Measurements from ENCODE around the gene C13orf46. TPM values are rescaled to one million over a fixed set of nuclear protein-coding genes. Genes with fewer than 3 reads are reported as not detected.

The C13orf46 gene
- total RNA-seq, 1 donor from 2014 or later = not detected

GRCh38 chr13:113981194-113981605 lies 7.3 kb upstream of the C13orf46 start:
- DNase-seq (ENCODE audit: low spot score) = no peak
- Mint-ChIP-seq H3K27me3 (ENCODE audit: insufficient read depth, low read depth) (peaks cover 2% of the 10 kb centered on the region), H3K9me3 (no peaks in the 10 kb centered on the region), H3K4me3 (no peak overlapping the region), H3K27ac (no peak overlapping the region), H3K36me3 (peaks cover 24% of the 10 kb centered on the region), H3K4me1 (peaks cover 3% of the 10 kb centered on the region)
- Histone ChIP-seq H3K27ac (no peak overlapping the region), H3K79me2 (ENCODE audit: low read depth) (no peaks in the 10 kb centered on the region), H3K4me2 (no peak overlapping the region), H4K20me1 (ENCODE audit: low read depth) (no peaks in the 10 kb centered on the region), H3K36me3 (no peaks in the 10 kb centered on the region), H3F3A (ENCODE audit: low read depth) (no peaks in the 10 kb centered on the region), H3K27me3 (no peaks in the 10 kb centered on the region), H3K4me1 (no peaks in the 10 kb centered on the region), H3K9me3 (ENCODE audit: low read depth) (no peaks in the 10 kb centered on the region), H3K4me3 (no peak overlapping the region), H3K9ac (no peak overlapping the region), H2AFZ (replicated peaks) (no peak overlapping the region)
- TF ChIP-seq EZH2 (IDR thresholded peaks at IDR 0.05) (no peak), CTCF (IDR thresholded peaks at IDR 0.05) (no peak), EZH2phosphoT487 (IDR thresholded peaks at IDR 0.05) (no peak)

GRCh38 chr13:113980489-113981064 lies 6.7 kb upstream of the C13orf46 start:
- no peak for DNase-seq (ENCODE audit: low spot score)

GRCh38 chr13:113979791-113980471 lies 6.1 kb upstream of the C13orf46 start:
- Histone ChIP-seq H3K4me1 (no peaks in the 10 kb centered on the region), H3K36me3 (no peaks in the 10 kb centered on the region), H2AFZ (replicated peaks) (no peak overlapping the region), H4K20me1 (ENCODE audit: low read depth) (no peaks in the 10 kb centered on the region), H3F3A (ENCODE audit: low read depth) (no peaks in the 10 kb centered on the region), H3K27ac (no peak overlapping the region), H3K27me3 (no peaks in the 10 kb centered on the region), H3K9ac (no peak overlapping the region), H3K79me2 (ENCODE audit: low read depth) (no peaks in the 10 kb centered on the region), H3K4me2 (no peak overlapping the region), H3K4me3 (no peak overlapping the region), H3K9me3 (ENCODE audit: low read depth) (no peaks in the 10 kb centered on the region)
- Mint-ChIP-seq H3K4me1 (peaks cover 3% of the 10 kb centered on the region), H3K27me3 (ENCODE audit: insufficient read depth, low read depth) (peaks cover 2% of the 10 kb centered on the region), H3K27ac (no peak overlapping the region), H3K9me3 (no peaks in the 10 kb centered on the region), H3K36me3 (peaks cover 31% of the 10 kb centered on the region), H3K4me3 (no peak overlapping the region)
- no peak for TF ChIP-seq EZH2phosphoT487 (IDR thresholded peaks at IDR 0.05)
- no peak for DNase-seq (ENCODE audit: low spot score)

More at GRCh38 chr13:113980489-113981064, 6.7 kb upstream of the C13orf46 start:
- no peaks in the 10 kb centered on the region for H3K79me2 ChIP-seq (ENCODE audit: low read depth)
- peaks cover 3% of the 10 kb centered on the region for H3K4me1 Mint-ChIP-seq
- H4K20me1 ChIP-seq (ENCODE audit: low read depth) = no peaks in the 10 kb centered on the region
- H3K4me1 ChIP-seq = no peaks in the 10 kb centered on the region
- H3K36me3 Mint-ChIP-seq = peaks cover 27% of the 10 kb centered on the region
- H3K27ac ChIP-seq = no peak overlapping the region
- no peak overlapping the region for H3K9ac ChIP-seq
- no peak for TF ChIP-seq CTCF (IDR thresholded peaks at IDR 0.05)
- no peak for TF ChIP-seq EZH2phosphoT487 (IDR thresholded peaks at IDR 0.05)
- no peak for TF ChIP-seq EZH2 (IDR thresholded peaks at IDR 0.05)
- no peaks in the 10 kb centered on the region for H3K36me3 ChIP-seq
- peaks cover 2% of the 10 kb centered on the region for H3K27me3 Mint-ChIP-seq (ENCODE audit: insufficient read depth, low read depth)
- no peak overlapping the region for H3K4me2 ChIP-seq
- H3K27ac Mint-ChIP-seq = no peak overlapping the region
- no peak overlapping the region for H2AFZ ChIP-seq (replicated peaks)
- H3K9me3 ChIP-seq (ENCODE audit: low read depth) = no peaks in the 10 kb centered on the region
- no peaks in the 10 kb centered on the region for H3K27me3 ChIP-seq
- H3K9me3 Mint-ChIP-seq = no peaks in the 10 kb centered on the region
- no peak overlapping the region for H3K4me3 ChIP-seq
- H3K4me3 Mint-ChIP-seq = no peak overlapping the region
- no peaks in the 10 kb centered on the region for H3F3A ChIP-seq (ENCODE audit: low read depth)
